K562 (cell line): ENCODE data around the gene SHISA4. TPM values are rescaled to one million over a fixed set of nuclear protein-coding genes. Genes with fewer than 3 reads are reported as not detected.

Source experiments
- ATAC-seq: fragments of 200-7000 bp; cut with Tn5 transposase; 3 replicates; pipeline ENCODE4 v1.9.1; 2020; ENCODE audit warnings: moderate library complexity
- BruUV-seq: library from RNA; stranded (reverse); fragments of 400-500 nt; replicated peaks from 2 replicates; lab custom pipeline; 2021; lab: Mats Ljungman, UMichigan
- CTCF ChIA-PET: fragments of 300-600 bp; formaldehyde crosslinking; extraction: SDS; loops from one replicate; lab custom pipeline; 2021; ENCODE audit warnings: low intra/inter-chr PET ratio; lab: Yijun Ruan, JAX
- POLR2A ChIA-PET: fragments of 300-600, 350-650 bp; sonication (Branson Sonifier 250); formaldehyde crosslinking; extraction: SDS; loops from one replicate; lab custom pipeline; 2021; ENCODE audit warnings: antibody characterized with exemption, inconsistent platforms; lab: Yijun Ruan, JAX
- DNase-seq, 4 experiments: peaks; one replicate each; pipeline versions ENCODE4 v3.0.0 to v3.0.0-alpha.2; 2011 to 2018; ENCODE audit warnings: low spot score in 3 of 4, mixed read lengths in 3 of 4; ENCODE audit errors: extremely low read depth in 1 of 4
- FAIRE-seq: peaks from 2 replicates; lab custom pipeline; 2011; peaks lifted over from hg19 to GRCh38; lab: Jason Lieb, UNC
- H2AFZ ChIP-seq: 2 replicates; pipeline ENCODE4 v1.6.0; 2011; ENCODE audit warnings: low read depth, low read length, control low read depth, inconsistent platforms
- H3K27ac ChIP-seq: fragments of 200-600 bp; 3 replicates; pipeline ENCODE4 v1.8.0; 2011; ENCODE audit warnings: low read depth, mild to moderate bottlenecking, control low read depth, inconsistent platforms, low read length, moderate library complexity, mixed read lengths; ENCODE audit errors: extremely low read depth
- H3K27me3 ChIP-seq, 2 experiments: fragments of 300-600 bp in 1 of 2; 2 replicates in 1 of 2; 3 replicates in 1 of 2; pipeline versions ENCODE4 v1.6.0 to v1.8.0; 2011; ENCODE audit warnings: inconsistent platforms in 2 of 2, low read length in 2 of 2, mild to moderate bottlenecking in 1 of 2, mixed read lengths in 1 of 2, moderate library complexity in 1 of 2; ENCODE audit not compliant: control insufficient read depth in 2 of 2, insufficient read depth in 2 of 2
- H3K36me3 ChIP-seq: fragments of 300-600 bp; 3 replicates; pipeline ENCODE4 v1.8.0; 2011; ENCODE audit warnings: mild to moderate bottlenecking, low read length, inconsistent platforms; ENCODE audit not compliant: control insufficient read depth, insufficient read depth
- H3K4me1 ChIP-seq, 2 experiments: fragments of 200-600 bp in 1 of 2; replicated peaks in 1 of 2; 2 replicates in 1 of 2; 3 replicates in 1 of 2; pipeline versions ENCODE4 v1.5.1 to v1.8.0; 2011; ENCODE audit warnings: inconsistent platforms in 2 of 2, low read length in 2 of 2, mild to moderate bottlenecking in 1 of 2, mixed read lengths in 1 of 2, moderate library complexity in 1 of 2; ENCODE audit not compliant: control insufficient read depth in 2 of 2, insufficient read depth in 2 of 2
- H3K4me2 ChIP-seq: 2 replicates; pipeline ENCODE4 v1.6.1; 2011; ENCODE audit warnings: low read length, control low read depth, inconsistent platforms, mixed read lengths; ENCODE audit not compliant: insufficient read depth
- H3K4me3 ChIP-seq: fragments of 200-600 bp; sonication (generic), shearing (Covaris generic); 2 replicates; pipeline ENCODE4 v1.5.1; 2016; ENCODE audit warnings: control low read depth, inconsistent platforms
- H3K79me2 ChIP-seq: fragments of 200-600 bp; 3 replicates; pipeline ENCODE4 v1.8.0; 2011; ENCODE audit warnings: low read length, inconsistent platforms; ENCODE audit not compliant: control insufficient read depth, insufficient read depth
- H3K9ac ChIP-seq, 2 experiments: 2 replicates each; pipeline versions ENCODE4 v1.6.0 to v1.6.1; 2011; ENCODE audit warnings: low read depth in 2 of 2, low read length in 2 of 2, control low read depth in 1 of 2, inconsistent platforms in 1 of 2, mild to moderate bottlenecking in 1 of 2, mixed read lengths in 1 of 2; ENCODE audit not compliant: insufficient read depth in 1 of 2
- H3K9me1 ChIP-seq: one replicate; pipeline ENCODE4 v1.6.0; 2011; ENCODE audit warnings: inconsistent platforms, mild to moderate bottlenecking, low read length, moderate library complexity; ENCODE audit not compliant: control insufficient read depth, insufficient read depth
- H3K9me3 ChIP-seq: replicated peaks from 2 replicates; pipeline ENCODE4 v1.5.1; 2011; ENCODE audit warnings: low read depth, low read length, inconsistent platforms; ENCODE audit not compliant: control insufficient read depth, insufficient read depth
- H4K20me1 ChIP-seq: replicated peaks from 2 replicates; pipeline ENCODE4 v1.6.1; 2011; ENCODE audit warnings: low read length, inconsistent platforms, mixed read lengths; ENCODE audit not compliant: control insufficient read depth, insufficient read depth
- ARHGAP35 ChIP-seq: fragments of 450-650 bp; IDR thresholded peaks from 2 replicates; pipeline ENCODE4 v1.6.1; 2018; ENCODE audit not compliant: partially characterized antibody
- ATF7 ChIP-seq: fragments of 450-650 bp; IDR thresholded peaks from 2 replicates; pipeline ENCODE4 v1.7.1; 2014; ENCODE audit warnings: mild to moderate bottlenecking, moderate library complexity
- EHMT2 ChIP-seq: fragments of 450-650 bp; IDR thresholded peaks from 2 replicates; pipeline ENCODE4 v1.6.1; 2018; ENCODE audit warnings: antibody characterized with exemption
- RCOR1 ChIP-seq, 2 experiments: IDR thresholded peaks; 2 replicates each; pipeline ENCODE4 v1.6.1; 2012; ENCODE audit warnings: low read depth in 2 of 2, low read length in 2 of 2, borderline replicate concordance in 1 of 2, improper control_type of control experiment in 1 of 2
- SMARCE1 ChIP-seq: fragments of 450-650 bp; IDR thresholded peaks from 2 replicates; pipeline ENCODE4 v1.7.1; 2016; ENCODE audit warnings: mild to moderate bottlenecking
- ZFP1 ChIP-seq: fragments of 450-650 bp; formaldehyde crosslinking; IDR thresholded peaks from 2 replicates; pipeline ENCODE4 v1.4.0; 2020; ENCODE audit warnings: mild to moderate bottlenecking, mixed read lengths
- WGBS: fragments of 100-300 bp; shearing (Covaris generic); methylation state at CpG from one replicate; pipeline ENCODE4 v1.1.6; 2016; ENCODE audit warnings: low coverage, mixed read lengths; ENCODE audit not compliant: insufficient coverage; ENCODE audit errors: missing lambda C conversion rate; 5-methylcytosine and 5-hydroxymethylcytosine counted together
- in situ Hi-C: fragments of 300-500 bp; cut with MboI; formaldehyde crosslinking; loops from 4 replicates; pipeline ENCODE4 v1.15.0; 2018; ENCODE audit warnings: inconsistent platforms, mixed read lengths
- intact Hi-C: fragments of 100-400 bp; cut with micrococcal nuclease; formaldehyde crosslinking; loops from 2 replicates; pipeline ENCODE4 v1.14.2; 2022
- polyA plus RNA-seq, 8 experiments: library from polyadenylated mRNA; depleted of rRNA in 4 of 8; stranded (reverse) in 5 of 8; unstranded in 3 of 8; fragments of >200 nt; fragmentation: Nextera tagmentation in 2 of 8; fragmentation: Illumina TruSeq in 1 of 8; extraction: Ambion mirVana in 2 of 8; extraction: Trizol in 1 of 8; gene quantifications; 2 replicates each; pipeline versions ENCODE4 v1.2.1 to v1.2.3, GENCODE V29; 2011 to 2014; ENCODE audit warnings: inconsistent platforms in 1 of 8, missing spikeins in 1 of 8
- total RNA-seq, 7 experiments: library from RNA; depleted of rRNA in 6 of 7; stranded (reverse); fragments of >200 nt in 6 of 7; fragmentation: Illumina TruSeq in 2 of 7; extraction: Trizol in 2 of 7; gene quantifications; 2 replicates each; pipeline versions ENCODE4 v1.2.1 to v1.2.3, GENCODE V29; 2011 to 2021; ENCODE audit warnings: low replicate concordance in 1 of 7
- TF ChIP-seq, protein P1 (sequence below): fragments of 200-400 bp; formaldehyde crosslinking; IDR thresholded peaks from 2 replicates; pipeline ENCODE4 v1.6.1; 2017; ENCODE audit warnings: mild to moderate bottlenecking, low read depth, low read length, moderate library complexity
- TF ChIP-seq, protein P2 (sequence below): sonication (generic); formaldehyde crosslinking; IDR thresholded peaks from 2 replicates; pipeline ENCODE4 v1.8.1; 2022; ENCODE audit warnings: missing genetic modification reagents

The SHISA4 gene
- total and polyA plus RNA-seq, 9 of the 15 experiments (the other 6 are each of a cell fraction or from before 2014, with no cell fraction given) = 0.15 to 0.95 (median 0.68) TPM; not detected in 2

DNA sequence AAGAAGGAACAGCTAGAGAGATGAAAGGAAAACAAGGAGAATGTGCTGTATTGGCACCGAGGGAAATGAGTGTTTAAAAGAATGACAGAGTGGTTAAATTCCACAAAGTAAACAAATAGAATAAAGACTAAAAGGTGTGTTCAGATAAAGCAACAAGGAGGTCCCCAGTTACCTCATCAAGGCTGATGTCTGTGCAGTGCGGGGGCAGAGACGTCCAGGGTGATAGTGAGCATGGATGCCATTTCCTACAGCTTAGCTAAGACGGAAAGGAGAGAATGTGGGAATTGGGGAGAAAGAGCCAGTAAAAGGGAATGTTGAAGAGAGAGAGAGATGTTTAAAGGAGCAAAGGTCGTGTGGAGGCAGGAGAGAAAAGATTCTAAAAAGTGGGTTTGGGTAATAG lies 42.1 kb downstream of the SHISA4 start:
- FAIRE-seq = no peak
- TF ChIP-seq ARHGAP35 (peak; percentile 22), RCOR1 (IDR thresholded peaks at IDR 0.05; ENCODE audit: borderline replicate concordance in 1 of 2, low read depth in 2 of 2, low read length in 2 of 2) (0 out of 4 replicates have a peak, but pooled peaks of 1 of the 2 experiments have one; percentile 8), SMARCE1 (peak; percentile 51), EHMT2 (peak; percentile 53; the same call in 1 of the 2 replicates), ZFP1 (CRISPR knock-in tag) (no peak), ATF7 (0 out of 2 replicates have a peak, but pooled peaks have one; percentile 9)
- TF ChIP-seq, protein P1, sequence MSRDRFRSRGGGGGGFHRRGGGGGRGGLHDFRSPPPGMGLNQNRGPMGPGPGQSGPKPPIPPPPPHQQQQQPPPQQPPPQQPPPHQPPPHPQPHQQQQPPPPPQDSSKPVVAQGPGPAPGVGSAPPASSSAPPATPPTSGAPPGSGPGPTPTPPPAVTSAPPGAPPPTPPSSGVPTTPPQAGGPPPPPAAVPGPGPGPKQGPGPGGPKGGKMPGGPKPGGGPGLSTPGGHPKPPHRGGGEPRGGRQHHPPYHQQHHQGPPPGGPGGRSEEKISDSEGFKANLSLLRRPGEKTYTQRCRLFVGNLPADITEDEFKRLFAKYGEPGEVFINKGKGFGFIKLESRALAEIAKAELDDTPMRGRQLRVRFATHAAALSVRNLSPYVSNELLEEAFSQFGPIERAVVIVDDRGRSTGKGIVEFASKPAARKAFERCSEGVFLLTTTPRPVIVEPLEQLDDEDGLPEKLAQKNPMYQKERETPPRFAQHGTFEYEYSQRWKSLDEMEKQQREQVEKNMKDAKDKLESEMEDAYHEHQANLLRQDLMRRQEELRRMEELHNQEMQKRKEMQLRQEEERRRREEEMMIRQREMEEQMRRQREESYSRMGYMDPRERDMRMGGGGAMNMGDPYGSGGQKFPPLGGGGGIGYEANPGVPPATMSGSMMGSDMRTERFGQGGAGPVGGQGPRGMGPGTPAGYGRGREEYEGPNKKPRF = no peak
- TF ChIP-seq, protein P2, sequence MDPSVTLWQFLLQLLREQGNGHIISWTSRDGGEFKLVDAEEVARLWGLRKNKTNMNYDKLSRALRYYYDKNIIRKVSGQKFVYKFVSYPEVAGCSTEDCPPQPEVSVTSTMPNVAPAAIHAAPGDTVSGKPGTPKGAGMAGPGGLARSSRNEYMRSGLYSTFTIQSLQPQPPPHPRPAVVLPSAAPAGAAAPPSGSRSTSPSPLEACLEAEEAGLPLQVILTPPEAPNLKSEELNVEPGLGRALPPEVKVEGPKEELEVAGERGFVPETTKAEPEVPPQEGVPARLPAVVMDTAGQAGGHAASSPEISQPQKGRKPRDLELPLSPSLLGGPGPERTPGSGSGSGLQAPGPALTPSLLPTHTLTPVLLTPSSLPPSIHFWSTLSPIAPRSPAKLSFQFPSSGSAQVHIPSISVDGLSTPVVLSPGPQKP (CRISPR knock-in tag) = no peak

More for the DNA sequence above, 42.1 kb downstream of the SHISA4 start:
- no peaks in the 10 kb centered on the region for H3K9me3 ChIP-seq
- in situ Hi-C loops = no loop called here
- peak; percentile 46; the same call in 2 of the 3 replicates for ATAC-seq
- no peak overlapping the region for H3K9ac ChIP-seq
- H3K79me2 ChIP-seq = no peaks in the 10 kb centered on the region
- intact Hi-C loops = no loop called here
- POLR2A ChIA-PET = interaction anchor here (1.0 to 1.1 kb wide), 2 partner anchors 14 to 27 kb away, joined by 3 read pairs; no protein-coding TSS in a partner anchor
- H3K27ac ChIP-seq = no peak overlapping the region
- H2AFZ ChIP-seq = peak overlapping the region; percentile 54
- no peaks in the 10 kb centered on the region for H3K36me3 ChIP-seq
- CTCF ChIA-PET = no interaction called here
- H3K4me1 ChIP-seq = peaks cover under 1 to 26% of the 10 kb centered on the region in 2 experiments
- DNase-seq = peak in 1 of 4 experiments; percentile 31
- no peaks in the 10 kb centered on the region for H3K9me1 ChIP-seq
- BruUV-seq = no TSS peak
- 13% methylated on average over 5 of the region's 5 CpGs for WGBS
- H3K4me2 ChIP-seq = peak overlapping the region; percentile 1; the same call in 1 of the 2 replicates
- no peak overlapping the region for H3K4me3 ChIP-seq
- H3K27me3 ChIP-seq = no peaks in the 10 kb centered on the region
- no peaks in the 10 kb centered on the region for H4K20me1 ChIP-seq
